Endodermal cell (in vitro differentiated cells): ENCODE results near the gene IQGAP2. TPM values are rescaled to one million over a fixed set of nuclear protein-coding genes. Genes with fewer than 3 reads are reported as not detected.

ENCODE experiments used
- DNase-seq: peaks from one replicate; pipeline ENCODE4 v3.0.0-alpha.2; 2017
- H3K27ac ChIP-seq: 2 replicates; pipeline ENCODE4 v1.5.1; 2013; ENCODE audit warnings: mild to moderate bottlenecking, low read depth, low read length, moderate library complexity
- H3K27me3 ChIP-seq: 2 replicates; pipeline ENCODE4 v1.6.1; 2013; ENCODE audit warnings: mild to moderate bottlenecking, low read length, moderate library complexity; ENCODE audit not compliant: insufficient read depth, control insufficient read depth, poor library complexity, severe bottlenecking
- H3K36me3 ChIP-seq: 2 replicates; pipeline ENCODE4 v1.7.0; 2013; ENCODE audit warnings: mild to moderate bottlenecking, low read length, moderate library complexity; ENCODE audit not compliant: control insufficient read depth, insufficient read depth
- H3K4me1 ChIP-seq: one replicate; pipeline ENCODE4 v1.7.0; 2013; ENCODE audit warnings: low read length; ENCODE audit not compliant: control insufficient read depth, insufficient read depth
- H3K4me3 ChIP-seq: 2 replicates; pipeline ENCODE4 v1.5.1; 2013; ENCODE audit warnings: mild to moderate bottlenecking, low read length, moderate library complexity
- H3K9ac ChIP-seq: 2 replicates; pipeline ENCODE4 v1.6.1; 2013; ENCODE audit warnings: mild to moderate bottlenecking, low read length, moderate library complexity; ENCODE audit not compliant: poor library complexity, severe bottlenecking; ENCODE audit errors: extremely low read depth
- H3K9me3 ChIP-seq: 2 replicates; pipeline ENCODE4 v1.6.1; 2013; ENCODE audit warnings: mild to moderate bottlenecking, low read length, moderate library complexity; ENCODE audit not compliant: control insufficient read depth
- H3K27ac Mint-ChIP-seq: 2 replicates; pipeline ENCODE4 v1.8.0; 2020; ENCODE audit warnings: mixed read lengths
- H3K27me3 Mint-ChIP-seq: 2 replicates; pipeline ENCODE4 v1.8.0; 2021; ENCODE audit warnings: mild to moderate bottlenecking, mixed read lengths; ENCODE audit not compliant: insufficient read depth
- H3K36me3 Mint-ChIP-seq: 2 replicates; pipeline ENCODE4 v1.8.0; 2020; ENCODE audit warnings: low read depth, mixed read lengths
- H3K4me1 Mint-ChIP-seq: 2 replicates; pipeline ENCODE4 v1.8.0; 2020; ENCODE audit warnings: mixed read lengths
- H3K4me3 Mint-ChIP-seq: 2 replicates; pipeline ENCODE4 v1.8.0; 2020; ENCODE audit warnings: mild to moderate bottlenecking, moderate library complexity, mixed read lengths
- H3K9me3 Mint-ChIP-seq: 2 replicates; pipeline ENCODE4 v1.8.0; 2020; ENCODE audit warnings: mild to moderate bottlenecking, mixed read lengths
- CTCF ChIP-seq: fragments of 200-600 bp; sonication (generic); conservative IDR thresholded peaks from 2 replicates; pipeline ENCODE4 v1.5.0; 2021; ENCODE audit warnings: antibody characterized with exemption, mild to moderate bottlenecking
- WGBS, 2 experiments: methylation state at CpG; one replicate each; pipeline versions ENCODE4 v1.1.5 to v1.1.7; 2013; ENCODE audit warnings: missing lambda C conversion rate in 2 of 2, mixed read lengths in 1 of 2; ENCODE audit not compliant: insufficient coverage in 1 of 2, insufficient read length in 1 of 2; 5-methylcytosine and 5-hydroxymethylcytosine counted together
- total RNA-seq, 2 donors: library from RNA; stranded (reverse); fragmentation: NEBNext Ultra II Directional in 1 of 2; extraction: Animal tissue kit (Norgen Biotek cat#: 25700) in 1 of 2; gene quantifications; 2 replicates in 1 of 2; 3 replicates in 1 of 2; pipeline ENCODE4 v1.2.1, GENCODE V29; 2021

The IQGAP2 gene
- total RNA-seq, 2 donors from 2014 or later: 8.3 to 19.4 TPM

DNA sequence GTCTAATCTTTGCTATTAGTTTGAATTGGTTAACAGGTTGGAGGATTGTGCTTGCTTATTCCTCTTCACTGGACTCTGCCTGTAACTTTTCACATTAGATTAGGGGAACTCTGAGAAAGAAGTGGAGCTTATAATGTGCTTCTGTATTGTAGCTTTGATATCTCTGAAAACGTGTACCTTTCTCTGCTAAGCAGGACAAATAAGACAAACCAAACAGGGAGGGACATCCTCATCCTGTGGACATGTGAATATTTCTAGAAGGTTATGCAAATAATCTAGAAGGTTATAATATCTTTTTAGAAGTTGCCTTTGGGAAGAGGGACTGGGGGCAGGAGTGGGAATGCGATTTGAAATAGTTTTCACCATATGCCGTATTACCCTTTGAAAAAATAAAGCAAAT, 11.7 kb downstream of the IQGAP2 start:
- no peaks in the 10 kb centered on the region for H3K27me3 ChIP-seq
- H3K9ac ChIP-seq: no peak overlapping the region
- no peaks in the 10 kb centered on the region for H3K4me1 ChIP-seq
- H3K36me3 Mint-ChIP-seq: no peaks in the 10 kb centered on the region
- no peaks in the 10 kb centered on the region for H3K9me3 ChIP-seq
- no peak overlapping the region for H3K27ac ChIP-seq
- H3K4me1 Mint-ChIP-seq: peaks cover 16% of the 10 kb centered on the region
- peaks cover 2% of the 10 kb centered on the region for H3K27me3 Mint-ChIP-seq
- H3K4me3 Mint-ChIP-seq: no peak overlapping the region
- no peak for DNase-seq
- no peak overlapping the region for H3K27ac Mint-ChIP-seq
- WGBS, 2 experiments: 96 to 100% methylated on average over 2 to 3 of the region's 3 CpGs
- no peaks in the 10 kb centered on the region for H3K9me3 Mint-ChIP-seq
- no peak for TF ChIP-seq CTCF
- H3K36me3 ChIP-seq: no peaks in the 10 kb centered on the region
- H3K4me3 ChIP-seq: no peak overlapping the region

DNA sequence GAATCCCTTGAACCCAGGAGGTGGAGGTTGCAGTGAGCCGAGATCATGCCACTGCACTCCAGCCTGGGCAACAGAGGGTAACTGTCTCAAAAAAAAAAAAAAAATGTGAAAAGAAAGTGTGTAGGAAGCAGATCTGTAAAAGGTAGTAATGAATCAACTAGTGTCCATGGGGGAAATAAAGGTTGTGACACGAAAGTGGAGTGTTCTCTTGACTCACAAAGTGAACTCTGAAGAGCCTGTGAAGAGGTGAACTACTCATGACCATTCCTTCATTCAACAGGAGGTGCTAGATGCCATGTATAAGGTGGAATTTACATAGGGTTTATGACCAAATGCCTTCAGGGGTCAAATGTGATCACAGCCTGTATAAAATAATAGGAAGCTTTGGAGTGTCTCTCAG, 12.8 kb downstream of the IQGAP2 start:
- H3K4me3 Mint-ChIP-seq: no peak overlapping the region

GRCh38 chr5:76419597-76420298, 16.7 kb downstream of the IQGAP2 start:
- Histone ChIP-seq H3K27me3 (no peaks in the 10 kb centered on the region), H3K9ac (no peak overlapping the region), H3K4me1 (no peaks in the 10 kb centered on the region), H3K27ac (no peak overlapping the region), H3K4me3 (no peak overlapping the region), H3K9me3 (no peaks in the 10 kb centered on the region), H3K36me3 (no peaks in the 10 kb centered on the region)
- H3K27me3 Mint-ChIP-seq: peaks cover 2% of the 10 kb centered on the region
- no peak for DNase-seq
- H3K36me3 Mint-ChIP-seq: no peaks in the 10 kb centered on the region
- H3K9me3 Mint-ChIP-seq: no peaks in the 10 kb centered on the region
- no peak overlapping the region for H3K27ac Mint-ChIP-seq
- TF ChIP-seq CTCF: no peak
- peaks cover 17% of the 10 kb centered on the region for H3K4me1 Mint-ChIP-seq
- WGBS, 2 experiments: 100% methylated on average over 1 of the region's 1 CpG
- no peak overlapping the region for H3K4me3 Mint-ChIP-seq

More for the DNA sequence above, 12.8 kb downstream of the IQGAP2 start:
- Mint-ChIP-seq H3K27me3 (peaks cover 2% of the 10 kb centered on the region), H3K9me3 (no peaks in the 10 kb centered on the region), H3K27ac (no peak overlapping the region), H3K4me1 (peaks cover 9% of the 10 kb centered on the region), H3K36me3 (no peaks in the 10 kb centered on the region)
- no peaks in the 10 kb centered on the region for H3K4me1 ChIP-seq
- TF ChIP-seq CTCF: no peak
- no peaks in the 10 kb centered on the region for H3K9me3 ChIP-seq
- no peak overlapping the region for H3K4me3 ChIP-seq
- H3K27ac ChIP-seq: no peak overlapping the region
- H3K9ac ChIP-seq: no peak overlapping the region
- 92 to 95% methylated on average over 2 of the region's 2 CpGs for WGBS, 2 experiments
- H3K27me3 ChIP-seq: no peaks in the 10 kb centered on the region
- no peak for DNase-seq
- no peaks in the 10 kb centered on the region for H3K36me3 ChIP-seq
